Endometrium (tissue), 2 donors: ENCODE results near the gene MACROD2.
"Not testable (repeated sequence)": the region's sequence is repeated elsewhere in the genome, so short reads cannot be mapped to it uniquely, and the experiment has no call there.

Experiments
- FAIRE-seq: peaks from 2 replicates; lab custom pipeline; 2012; peaks lifted over from hg19 to GRCh38; lab: Jason Lieb, UNC
- donor health status: control.
- donor health status: control.

Gene MACROD2

GRCh38 chr20:15455279-15455678 is 1460.0 kb downstream of the MACROD2 start:
- FAIRE-seq, result no peak

- FAIRE-seq, result no peak
Observed at GRCh38 chr20:15461938-15462337, 1466.6 kb downstream of the MACROD2 start.

GRCh38 chr20:15475483-15475882 is 1480.2 kb downstream of the MACROD2 start:
- no peak for FAIRE-seq

- no peak for FAIRE-seq
Observed at GRCh38 chr20:15476186-15476585, 1480.9 kb downstream of the MACROD2 start.

- FAIRE-seq, result no peak
Observed at GRCh38 chr20:15476781-15477180, 1481.5 kb downstream of the MACROD2 start.

- no peak for FAIRE-seq
Observed at GRCh38 chr20:15482525-15482924, 1487.2 kb downstream of the MACROD2 start.

- no peak for FAIRE-seq
Observed at GRCh38 chr20:15485519-15485918, 1490.2 kb downstream of the MACROD2 start.

- FAIRE-seq, result no peak
Observed at GRCh38 chr20:15487030-15487429, 1491.7 kb downstream of the MACROD2 start.

- no peak for FAIRE-seq
Observed at GRCh38 chr20:15487682-15488081, 1492.4 kb downstream of the MACROD2 start.

GRCh38 chr20:15491575-15491974 is 1496.3 kb downstream of the MACROD2 start:
- FAIRE-seq, result no peak

GRCh38 chr20:15494851-15495250 is 1499.5 kb downstream of the MACROD2 start:
- no peak for FAIRE-seq

- FAIRE-seq, result no peak
Observed at GRCh38 chr20:15496501-15497039, 1501.3 kb downstream of the MACROD2 start.

- no peak for FAIRE-seq
Observed at GRCh38 chr20:15498926-15499325, 1503.6 kb downstream of the MACROD2 start.

- FAIRE-seq, result no peak
Observed at GRCh38 chr20:15506311-15506710, 1511.0 kb downstream of the MACROD2 start.

- no peak for FAIRE-seq
Observed at GRCh38 chr20:15507151-15507550, 1511.8 kb downstream of the MACROD2 start.

- no peak for FAIRE-seq
Observed at GRCh38 chr20:15511551-15511950, 1516.2 kb downstream of the MACROD2 start.

GRCh38 chr20:15512916-15513315 is 1517.6 kb downstream of the MACROD2 start:
- no peak for FAIRE-seq

- no peak for FAIRE-seq
Observed at GRCh38 chr20:15515691-15516090, 1520.4 kb downstream of the MACROD2 start.

- no peak for FAIRE-seq
Observed at GRCh38 chr20:15520930-15521524, 1525.7 kb downstream of the MACROD2 start.

- no peak for FAIRE-seq
Observed at GRCh38 chr20:15523400-15523799, 1528.1 kb downstream of the MACROD2 start.

- no peak for FAIRE-seq
Observed at GRCh38 chr20:15528391-15529111, 1533.2 kb downstream of the MACROD2 start.

- no peak for FAIRE-seq
Observed at GRCh38 chr20:15535863-15536262, 1540.5 kb downstream of the MACROD2 start.

- FAIRE-seq, result not testable (repeated sequence)
Observed at GRCh38 chr20:15537200-15537599, 1541.9 kb downstream of the MACROD2 start.

GRCh38 chr20:15542655-15543054 is 1547.3 kb downstream of the MACROD2 start:
- FAIRE-seq, result no peak
